HepG2 (cell line): ENCODE data around the gene L3MBTL4. TPM values are rescaled to one million over a fixed set of nuclear protein-coding genes. Genes with fewer than 3 reads are reported as not detected.

Source experiments
- BRCA1 ChIP-seq: sonication (generic); formaldehyde crosslinking; IDR thresholded peaks from 2 replicates; pipeline ENCODE4 v1.4.0; 2020; ENCODE audit warnings: missing genetic modification reagents
- DMAP1 ChIP-seq: IDR thresholded peaks from 2 replicates; pipeline ENCODE4 v1.6.1; 2016
- ELF4 ChIP-seq: sonication (generic); formaldehyde crosslinking; IDR thresholded peaks from 2 replicates; pipeline ENCODE4 v1.5.0; 2020; ENCODE audit warnings: missing genetic modification reagents, mild to moderate bottlenecking, moderate library complexity, borderline replicate concordance
- FOXA1 ChIP-seq, 2 experiments: fragments of 450-650 bp in 1 of 2; sonication (generic) in 1 of 2; formaldehyde crosslinking in 1 of 2; IDR thresholded peaks; 2 replicates each; pipeline versions ENCODE4 v1.4.0 to v1.6.1; 2016 to 2020; ENCODE audit warnings: missing genetic modification reagents in 1 of 2
- FOXP1 ChIP-seq, 2 experiments: fragments of 450-650 bp in 1 of 2; IDR thresholded peaks; 2 replicates each; pipeline ENCODE4 v1.6.1; 2017 to 2018; ENCODE audit warnings: antibody characterized with exemption in 1 of 2
- GTF2F1 ChIP-seq: fragments of 150-350 bp; IDR thresholded peaks from 2 replicates; pipeline ENCODE4 v1.6.1; 2014; ENCODE audit warnings: low read length
- HNRNPLL ChIP-seq: fragments of 200-400 bp; formaldehyde crosslinking; IDR thresholded peaks from 2 replicates; pipeline ENCODE4 v1.6.1; 2017; ENCODE audit warnings: mild to moderate bottlenecking, low read depth, low read length; ENCODE audit not compliant: poor library complexity, severe bottlenecking
- HOMEZ ChIP-seq: IDR thresholded peaks from 2 replicates; pipeline ENCODE4 v1.6.1; 2016; ENCODE audit warnings: low read depth
- KDM4B ChIP-seq: sonication (generic); formaldehyde crosslinking; IDR thresholded peaks from 2 replicates; pipeline ENCODE4 v1.4.0; 2020; ENCODE audit warnings: missing genetic modification reagents
- NONO ChIP-seq, 2 experiments: fragments of 450-650 bp in 1 of 2; sonication (generic) in 1 of 2; formaldehyde crosslinking in 1 of 2; IDR thresholded peaks in 1 of 2; conservative IDR thresholded peaks in 1 of 2; 2 replicates each; pipeline versions ENCODE4 v1.6.1 to v1.8.0; 2017 to 2022; ENCODE audit warnings: mild to moderate bottlenecking in 1 of 2, missing genetic modification reagents in 1 of 2, moderate library complexity in 1 of 2
- POGZ ChIP-seq: sonication (generic); formaldehyde crosslinking; IDR thresholded peaks from 2 replicates; pipeline ENCODE4 v1.4.0; 2020; ENCODE audit warnings: mild to moderate bottlenecking, missing genetic modification reagents
- SOX13 ChIP-seq, 3 experiments: fragments of 450-650 bp in 1 of 3; sonication (generic) in 1 of 3; formaldehyde crosslinking in 1 of 3; IDR thresholded peaks in 2 of 3; conservative IDR thresholded peaks in 1 of 3; 2 replicates each; pipeline versions ENCODE4 v1.5.0 to v1.6.1; 2016 to 2020; ENCODE audit warnings: antibody characterized with exemption in 1 of 3, mild to moderate bottlenecking in 1 of 3, missing compliant biosample characterization in 1 of 3, missing genetic modification reagents in 1 of 3, moderate library complexity in 1 of 3
- TBX2 ChIP-seq: sonication (generic); formaldehyde crosslinking; IDR thresholded peaks from 2 replicates; pipeline ENCODE4 v1.5.0; 2020; ENCODE audit warnings: missing genetic modification reagents, mild to moderate bottlenecking, borderline replicate concordance
- THAP11 ChIP-seq: IDR thresholded peaks from 2 replicates; pipeline ENCODE4 v1.6.1; 2016; ENCODE audit warnings: missing biosample characterization, missing genetic modification reagents
- ZFP62 ChIP-seq: sonication (generic); formaldehyde crosslinking; IDR thresholded peaks from 2 replicates; pipeline ENCODE4 v1.4.0; 2020; ENCODE audit warnings: missing genetic modification reagents
- ZNF235 ChIP-seq: sonication (generic); formaldehyde crosslinking; IDR thresholded peaks from 2 replicates; pipeline ENCODE4 v1.8.1; 2023; ENCODE audit warnings: mild to moderate bottlenecking, missing genetic modification reagents, borderline replicate concordance
- ZNF264 ChIP-seq: sonication (generic); formaldehyde crosslinking; IDR thresholded peaks from 2 replicates; pipeline ENCODE4 v1.4.0; 2020; ENCODE audit warnings: missing genetic modification reagents
- ZNF343 ChIP-seq: sonication (generic); formaldehyde crosslinking; IDR thresholded peaks from 2 replicates; pipeline ENCODE4 v1.4.0; 2020; ENCODE audit warnings: mild to moderate bottlenecking, missing genetic modification reagents
- ZNF414 ChIP-seq: sonication (generic); formaldehyde crosslinking; IDR thresholded peaks from 2 replicates; pipeline ENCODE4 v1.5.0; 2020; ENCODE audit warnings: missing genetic modification reagents
- ZNF703 ChIP-seq: sonication (generic); formaldehyde crosslinking; IDR thresholded peaks from 2 replicates; pipeline ENCODE4 v1.5.1; 2020; ENCODE audit warnings: missing genetic modification reagents, mild to moderate bottlenecking, moderate library complexity, borderline replicate concordance
- ZNF772 ChIP-seq: sonication (generic); formaldehyde crosslinking; IDR thresholded peaks from 2 replicates; pipeline ENCODE4 v1.5.0; 2020; ENCODE audit warnings: mild to moderate bottlenecking, missing genetic modification reagents
- polyA plus RNA-seq, 8 experiments: library from polyadenylated mRNA; depleted of rRNA in 3 of 8; stranded (reverse) in 7 of 8; unstranded in 1 of 8; fragments of >200 nt; fragmentation: Illumina TruSeq in 4 of 8; extraction: Trizol in 4 of 8; gene quantifications; 2 replicates each; pipeline versions ENCODE4 v1.2.1 to v1.2.3, GENCODE V29; 2011 to 2016; ENCODE audit warnings: low read depth in 4 of 8, missing spikeins in 1 of 8, mixed read lengths in 1 of 8; ENCODE audit not compliant: insufficient read depth in 1 of 8
- total RNA-seq, 5 experiments: library from RNA; depleted of rRNA; stranded (reverse); fragments of >200 nt; fragmentation: Illumina TruSeq; extraction: Trizol; gene quantifications; 2 replicates each; pipeline ENCODE4 v1.2.3, GENCODE V29; 2016; ENCODE audit warnings: low read depth in 1 of 5
- TF ChIP-seq, protein P1 (sequence below): sonication (generic); formaldehyde crosslinking; IDR thresholded peaks from 2 replicates; pipeline ENCODE4 v1.8.1; 2023; ENCODE audit warnings: mild to moderate bottlenecking, moderate library complexity, missing genetic modification reagents
- TF ChIP-seq, protein P2 (sequence below): IDR thresholded peaks from 2 replicates; pipeline ENCODE4 v1.6.1; 2018; ENCODE audit warnings: missing genetic modification reagents, mild to moderate bottlenecking, missing compliant biosample characterization
- TF ChIP-seq, protein P3 (sequence below): sonication (generic); formaldehyde crosslinking; IDR thresholded peaks from 2 replicates; pipeline ENCODE4 v1.4.0; 2020; ENCODE audit warnings: missing genetic modification reagents

The L3MBTL4 gene
- total and polyA plus RNA-seq, 2 of the 13 experiments (the other 11 are each of a cell fraction or from before 2014, with no cell fraction given), result 10.8 to 13.3 TPM

- TF ChIP-seq HOMEZ (CRISPR knock-in tag) (peak; percentile 92), ZNF703 (CRISPR knock-in tag) (no peak), SOX13 (IDR thresholded peaks at IDR 0.05) (peak; percentile 68), SOX13 (CRISPR knock-in tag; conservative IDR thresholded peaks at IDR 0.05 in 1 of 2, IDR thresholded peaks at IDR 0.05 in 1 of 2) (peak in 1 of 2 experiments; percentile 95; a peak in 2 of 4 replicates), POGZ (CRISPR knock-in tag) (peak; percentile 86), BRCA1 (CRISPR knock-in tag) (no peak), ZNF235 (CRISPR knock-in tag) (no peak), FOXP1 (IDR thresholded peaks at IDR 0.05) (no peak), FOXP1 (CRISPR knock-in tag; IDR thresholded peaks at IDR 0.05) (peak; percentile 65), GTF2F1 (no peak), THAP11 (CRISPR knock-in tag) (peak; percentile 57), TBX2 (CRISPR knock-in tag) (peak; percentile 66; the same call in 1 of the 2 replicates), FOXA1 (IDR thresholded peaks at IDR 0.05) (no peak), FOXA1 (CRISPR knock-in tag; IDR thresholded peaks at IDR 0.05) (peak; percentile 79), DMAP1 (CRISPR knock-in tag) (no peak), ZFP62 (CRISPR knock-in tag) (no peak), NONO (IDR thresholded peaks at IDR 0.05) (no peak), NONO (CRISPR knock-in tag; conservative IDR thresholded peaks at IDR 0.05) (peak; percentile 68), HNRNPLL (no peak), ZNF264 (peak; percentile 70; the same call in 1 of the 2 replicates), KDM4B (CRISPR knock-in tag) (0 out of 2 replicates have a peak, but pooled peaks have one; percentile 58), ZNF414 (CRISPR knock-in tag) (no peak), ELF4 (CRISPR knock-in tag) (no peak), ZNF772 (CRISPR knock-in tag) (no peak), ZNF343 (CRISPR knock-in tag) (no peak)
- TF ChIP-seq, protein P1, sequence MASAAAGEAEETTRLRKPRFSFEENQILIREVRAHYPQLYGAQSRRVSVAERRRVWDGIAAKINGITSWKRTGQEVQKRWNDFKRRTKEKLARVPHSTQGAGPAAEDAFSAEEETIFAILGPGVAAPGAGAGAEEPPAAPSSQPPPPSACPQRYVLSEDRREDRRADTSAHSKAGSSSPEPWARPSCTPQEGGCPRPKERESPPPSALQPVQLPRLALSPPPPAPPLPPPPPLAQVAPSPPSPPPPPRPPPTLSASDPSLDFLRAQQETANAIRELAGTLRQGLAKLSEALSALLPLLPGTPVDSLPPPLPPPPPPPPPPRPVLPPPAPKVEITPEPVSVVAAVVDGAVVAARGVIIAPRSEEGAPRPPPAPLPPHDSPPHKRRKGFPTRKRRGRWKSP (CRISPR knock-in tag), result 0 out of 2 replicates have a peak, but pooled peaks have one; percentile 44
- TF ChIP-seq, protein P2, sequence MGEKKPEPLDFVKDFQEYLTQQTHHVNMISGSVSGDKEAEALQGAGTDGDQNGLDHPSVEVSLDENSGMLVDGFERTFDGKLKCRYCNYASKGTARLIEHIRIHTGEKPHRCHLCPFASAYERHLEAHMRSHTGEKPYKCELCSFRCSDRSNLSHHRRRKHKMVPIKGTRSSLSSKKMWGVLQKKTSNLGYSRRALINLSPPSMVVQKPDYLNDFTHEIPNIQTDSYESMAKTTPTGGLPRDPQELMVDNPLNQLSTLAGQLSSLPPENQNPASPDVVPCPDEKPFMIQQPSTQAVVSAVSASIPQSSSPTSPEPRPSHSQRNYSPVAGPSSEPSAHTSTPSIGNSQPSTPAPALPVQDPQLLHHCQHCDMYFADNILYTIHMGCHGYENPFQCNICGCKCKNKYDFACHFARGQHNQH (CRISPR knock-in tag), result peak; percentile 63; the same call in 1 of the 2 replicates
- TF ChIP-seq, protein P3, sequence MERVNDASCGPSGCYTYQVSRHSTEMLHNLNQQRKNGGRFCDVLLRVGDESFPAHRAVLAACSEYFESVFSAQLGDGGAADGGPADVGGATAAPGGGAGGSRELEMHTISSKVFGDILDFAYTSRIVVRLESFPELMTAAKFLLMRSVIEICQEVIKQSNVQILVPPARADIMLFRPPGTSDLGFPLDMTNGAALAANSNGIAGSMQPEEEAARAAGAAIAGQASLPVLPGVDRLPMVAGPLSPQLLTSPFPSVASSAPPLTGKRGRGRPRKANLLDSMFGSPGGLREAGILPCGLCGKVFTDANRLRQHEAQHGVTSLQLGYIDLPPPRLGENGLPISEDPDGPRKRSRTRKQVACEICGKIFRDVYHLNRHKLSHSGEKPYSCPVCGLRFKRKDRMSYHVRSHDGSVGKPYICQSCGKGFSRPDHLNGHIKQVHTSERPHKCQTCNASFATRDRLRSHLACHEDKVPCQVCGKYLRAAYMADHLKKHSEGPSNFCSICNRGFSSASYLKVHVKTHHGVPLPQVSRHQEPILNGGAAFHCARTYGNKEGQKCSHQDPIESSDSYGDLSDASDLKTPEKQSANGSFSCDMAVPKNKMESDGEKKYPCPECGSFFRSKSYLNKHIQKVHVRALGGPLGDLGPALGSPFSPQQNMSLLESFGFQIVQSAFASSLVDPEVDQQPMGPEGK (CRISPR knock-in tag), result peak; percentile 65
These were observed 444.7 kb downstream of the L3MBTL4 start (continued) for GRCh38 chr18:5969989-5970403.
